Activated CD4-positive, alpha-beta T cell treated with anti-CD3 and anti-CD28 coated beads for 36 hours (primary cell): Measurements from ENCODE around the gene EVI5. TPM values are rescaled to one million over a fixed set of nuclear protein-coding genes. Genes with fewer than 3 reads are reported as not detected.

Experiments used
- ATAC-seq: fragments of 200-7000 bp; cut with Tn5 transposase; one replicate; pipeline ENCODE4 v1.10.0; 2021; ENCODE audit warnings: mild to moderate bottlenecking, moderate library complexity
- CTCF ChIA-PET: fragments of 350-600 bp; sonication (Branson Sonifier 250); formaldehyde crosslinking; loops from one replicate; lab custom pipeline; 2021; ENCODE audit warnings: antibody characterized with exemption; lab: Charles Lee
- POLR2A ChIA-PET: fragments of 350-600 bp; sonication (Branson Sonifier 250); formaldehyde crosslinking; loops from one replicate; lab custom pipeline; 2021; ENCODE audit warnings: antibody characterized with exemption, inconsistent platforms; lab: Charles Lee
- DNase-seq: peaks from one replicate; pipeline ENCODE4 v3.0.0-alpha.2; 2020
- H3K27ac Mint-ChIP-seq: one replicate; pipeline ENCODE4 v1.8.0; 2021; ENCODE audit warnings: mixed read lengths
- H3K27me3 Mint-ChIP-seq: one replicate; pipeline ENCODE4 v1.8.0; 2021; ENCODE audit warnings: mixed read lengths
- H3K36me3 Mint-ChIP-seq: one replicate; pipeline ENCODE4 v1.8.0; 2021; ENCODE audit warnings: low read depth, mixed read lengths
- H3K4me1 Mint-ChIP-seq: one replicate; pipeline ENCODE4 v1.8.0; 2021; ENCODE audit warnings: mixed read lengths
- H3K4me3 Mint-ChIP-seq: one replicate; pipeline ENCODE4 v1.8.0; 2021; ENCODE audit warnings: mild to moderate bottlenecking, moderate library complexity, mixed read lengths
- H3K9me3 Mint-ChIP-seq: one replicate; pipeline ENCODE4 v1.8.0; 2021; ENCODE audit warnings: low read depth, mixed read lengths
- intact Hi-C, 2 experiments: fragments of 100-400 bp; cut with DNase I in 1 of 2; cut with micrococcal nuclease in 1 of 2; formaldehyde crosslinking; loops; one replicate each; pipeline versions ENCODE4 v1.14.2 to v1.15.1; 2022 to 2024; cut with DNase I, micrococcal nuclease
- total RNA-seq, 2 experiments: library from RNA; stranded (reverse); gene quantifications; one replicate each; pipeline ENCODE4 v1.2.3, GENCODE V29; 2021

EVI5 gene
- 10 to 100 TPM; 28.5 to 32.6 TPM for total RNA-seq

- Mint-ChIP-seq H3K4me1 (peaks cover 13% of the 10 kb centered on the region), H3K36me3 (no peaks in the 10 kb centered on the region), H3K9me3 (no peaks in the 10 kb centered on the region), H3K27me3 (peaks cover 32% of the 10 kb centered on the region), H3K27ac (no peak within 1 kb of the TSS), H3K4me3 (peak within 1 kb of the TSS; percentile 71)
- ChIA-PET POLR2A (interaction anchor here (0.7 to 1.3 kb wide), 2 partner anchors 48 to 50 kb away, joined by 3 to 4 read pairs; no protein-coding TSS in a partner anchor), CTCF (interaction anchor here (0.6 to 1.5 kb wide), 6 partner anchors 9 to 134 kb away, joined by 3 to 4 read pairs (median 3); no protein-coding TSS in a partner anchor)
- ATAC-seq: peak; percentile 83
- intact Hi-C loops: loop anchor here (1.0 to 2.0 kb wide), 3 partner anchors 47 to 176 kb away; partner anchors contain the start of genes RPL5 (in 2 of the 2) and DIPK1A (in 1 of the 2)
- DNase-seq: peak; percentile 77
Observed at GRCh38 chr1:92784639-92785500, at the start of gene EVI5. TSS of gene EVI5 (minus strand) at chr1:92785108. CDS start at chr1:92736546, 48,562 bp downstream.

DNA sequence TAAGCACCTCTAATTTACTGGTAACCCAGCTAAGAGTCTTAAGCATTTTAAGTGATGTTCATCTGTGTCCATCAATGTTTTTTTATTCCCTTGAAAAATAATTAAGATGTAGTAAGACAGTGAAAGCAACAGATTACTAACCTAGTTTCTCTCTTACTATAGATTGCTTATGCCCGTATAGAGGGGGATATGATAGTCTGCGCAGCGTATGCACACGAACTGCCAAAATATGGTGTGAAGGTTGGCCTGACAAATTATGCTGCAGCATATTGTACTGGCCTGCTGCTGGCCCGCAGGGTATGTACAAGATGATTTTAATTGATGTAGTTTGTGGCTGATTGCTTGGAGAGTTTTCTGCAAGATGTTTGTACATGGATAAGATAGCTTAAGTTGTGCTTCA lies 49.7 kb upstream of the EVI5 start:
- Mint-ChIP-seq H3K27me3 (no peaks in the 10 kb centered on the region), H3K27ac (peak overlapping the region; percentile 95), H3K9me3 (no peaks in the 10 kb centered on the region), H3K4me3 (peak overlapping the region; percentile 84), H3K36me3 (peaks cover 77% of the 10 kb centered on the region), H3K4me1 (peaks cover 59% of the 10 kb centered on the region)
- ChIA-PET CTCF (interaction anchor here (0.6 to 1.7 kb wide), 4 partner anchors 15 to 159 kb away, joined by 3 to 6 read pairs (median 5); no protein-coding TSS in a partner anchor), POLR2A (interaction anchor here (0.6 to 0.7 kb wide), 2 partner anchors 50 to 422 kb away, joined by 3 read pairs; partner anchors contain the start of gene EVI5)
- DNase-seq: no peak
- intact Hi-C loops: loop anchor here (5.0 to 10.0 kb wide), 11 partner anchors 82 to 1583 kb away; partner anchors contain the start of genes ABCD3 (in 1 of the 2), BTBD8 (in 1 of the 2), CDC7 (in 1 of the 2) and DNTTIP2 (in 1 of the 2)
- no peak for ATAC-seq

GRCh38 chr1:92833840-92834239 lies 48.9 kb upstream of the EVI5 start:
- intact Hi-C loops: loop anchor here (2.0 to 10.0 kb wide), 14 partner anchors 49 to 1583 kb away; partner anchors contain the start of genes DR1 (in 2 of the 2), ABCD3 (in 1 of the 2), BTBD8 (in 1 of the 2) and CDC7 (in 1 of the 2)
- Mint-ChIP-seq H3K9me3 (no peaks in the 10 kb centered on the region), H3K4me3 (peak overlapping the region; percentile 84), H3K27ac (peak overlapping the region; percentile 95), H3K4me1 (peaks cover 53% of the 10 kb centered on the region), H3K36me3 (peaks cover 71% of the 10 kb centered on the region), H3K27me3 (no peaks in the 10 kb centered on the region)
- peak; percentile 34 for DNase-seq
- POLR2A ChIA-PET: interaction anchor here (0.6 kb wide), 1 partner anchor 36 kb away, joined by 3 read pairs; no protein-coding TSS in a partner anchor
- no peak for ATAC-seq
- CTCF ChIA-PET: interaction anchor here (1.4 to 1.7 kb wide), 2 partner anchors 16 to 25 kb away, joined by 3 to 6 read pairs; no protein-coding TSS in a partner anchor

DNA sequence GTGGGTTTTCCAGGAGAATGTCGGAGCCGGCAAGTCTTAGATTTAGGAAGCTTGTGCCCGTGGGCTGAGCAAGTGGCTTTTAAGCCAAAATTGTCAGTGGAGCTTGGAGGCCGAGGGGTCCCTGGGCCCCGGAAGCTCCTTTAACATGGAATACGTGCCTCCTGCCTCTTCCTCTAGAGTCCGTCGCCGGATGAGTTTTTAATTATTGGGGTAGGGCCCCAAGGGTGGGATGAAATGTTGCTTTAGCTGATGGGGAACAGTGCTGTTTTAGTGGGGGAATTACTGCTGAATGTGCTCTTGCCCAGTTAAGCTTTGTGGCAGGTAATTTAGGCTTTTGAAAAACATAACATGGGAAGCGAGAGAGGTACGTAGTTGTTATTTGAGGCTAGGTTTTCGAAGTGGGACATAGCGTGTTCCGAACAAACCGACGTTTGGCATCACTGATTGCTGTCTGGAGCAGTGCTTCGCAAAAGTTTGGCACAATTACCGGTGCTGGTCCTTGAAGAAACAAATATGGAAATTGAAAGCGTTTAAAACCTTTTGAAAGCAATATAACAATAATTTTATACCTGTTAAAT lies 47.7 kb upstream of the EVI5 start:
- H3K4me1 Mint-ChIP-seq: peaks cover 42% of the 10 kb centered on the region

DNA sequence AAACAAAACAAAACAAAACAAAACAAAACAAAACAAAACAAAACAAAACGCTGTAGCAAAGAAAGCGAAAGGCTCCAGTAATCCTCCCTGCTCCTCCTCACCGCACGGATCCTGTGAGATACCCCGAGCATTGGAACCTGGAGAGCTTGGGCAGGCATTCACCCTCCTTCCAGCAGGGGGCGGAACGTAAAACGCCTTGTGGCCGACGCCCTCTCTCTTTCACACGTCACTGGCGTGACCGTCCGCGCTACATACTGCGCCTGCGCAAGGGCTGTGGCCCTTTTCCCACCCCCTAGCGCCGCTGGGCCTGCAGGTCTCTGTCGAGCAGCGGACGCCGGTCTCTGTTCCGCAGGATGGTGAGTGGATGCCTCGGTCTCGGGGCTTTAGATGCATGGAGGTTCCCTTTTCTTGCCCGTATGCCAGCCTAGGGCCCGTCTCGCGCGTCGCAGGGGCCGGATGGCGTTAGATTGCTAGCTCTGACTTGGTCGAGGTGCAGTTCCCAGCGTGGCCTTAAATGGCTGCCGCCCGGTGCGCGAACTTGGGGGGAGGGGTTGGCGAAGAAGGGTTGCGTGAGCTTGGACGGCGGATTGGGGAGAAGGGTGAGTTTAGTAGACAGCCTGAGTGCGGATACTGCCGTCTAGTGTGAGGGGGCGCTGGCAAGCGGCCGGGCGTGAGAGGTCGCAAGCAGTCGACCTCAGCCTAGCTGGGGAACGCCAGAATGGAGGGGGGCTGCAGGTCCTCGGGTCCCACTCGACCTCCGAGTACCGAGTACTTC lies 47.0 kb upstream of the EVI5 start, which contains the start of gene RPL5:
Gene RPL5 (plus strand): TSS at position 279 of the 775 bp plus-strand sequence. CDS start 75 bp downstream, at position 354.
- H3K27ac Mint-ChIP-seq: peak within 1 kb of the TSS; percentile 95
- H3K4me3 Mint-ChIP-seq: peak within 1 kb of the TSS; percentile 84
- DNase-seq: peak; percentile 98
- ChIA-PET POLR2A (interaction anchor here (0.5 to 1.2 kb wide), 8 partner anchors 11 to 1246 kb away, joined by 3 to 4 read pairs (median 3); partner anchors contain the start of genes EVI5 and MTF2), CTCF (interaction anchor here (0.6 to 2.9 kb wide), 26 partner anchors 11 to 848 kb away, joined by 3 to 26 read pairs (median 4); no protein-coding TSS in a partner anchor)
- no peaks in the 10 kb centered on the region for H3K27me3 Mint-ChIP-seq
- peaks cover 52% of the 10 kb centered on the region for H3K36me3 Mint-ChIP-seq
- intact Hi-C loops: loop anchor here (1.0 to 10.0 kb wide), 18 partner anchors 47 to 1585 kb away; partner anchors contain the start of genes DR1 (in 2 of the 2), ABCD3 (in 1 of the 2), BTBD8 (in 1 of the 2) and CDC7 (in 1 of the 2)
- no peaks in the 10 kb centered on the region for H3K9me3 Mint-ChIP-seq
- ATAC-seq: peak; percentile 88
- H3K4me1 Mint-ChIP-seq: peaks cover 35% of the 10 kb centered on the region

More for the DNA sequence above, 47.7 kb upstream of the EVI5 start:
- Mint-ChIP-seq H3K9me3 (no peaks in the 10 kb centered on the region), H3K27ac (peak overlapping the region; percentile 95), H3K4me3 (peak overlapping the region; percentile 84), H3K36me3 (peaks cover 59% of the 10 kb centered on the region), H3K27me3 (no peaks in the 10 kb centered on the region)
- ATAC-seq (no peak), DNase-seq (no peak)
- ChIA-PET POLR2A (interaction anchor here (0.8 to 1.2 kb wide), 4 partner anchors 10 to 246 kb away, joined by 3 to 4 read pairs (median 3); partner anchors contain the start of genes EVI5 and MTF2), CTCF (interaction anchor here (0.6 to 2.9 kb wide), 20 partner anchors 10 to 848 kb away, joined by 3 to 26 read pairs (median 4); no protein-coding TSS in a partner anchor)
- intact Hi-C loops: loop anchor here (1.0 to 10.0 kb wide), 18 partner anchors 48 to 1585 kb away; partner anchors contain the start of genes DR1 (in 2 of the 2), ABCD3 (in 1 of the 2), BTBD8 (in 1 of the 2) and CDC7 (in 1 of the 2)

DNA sequence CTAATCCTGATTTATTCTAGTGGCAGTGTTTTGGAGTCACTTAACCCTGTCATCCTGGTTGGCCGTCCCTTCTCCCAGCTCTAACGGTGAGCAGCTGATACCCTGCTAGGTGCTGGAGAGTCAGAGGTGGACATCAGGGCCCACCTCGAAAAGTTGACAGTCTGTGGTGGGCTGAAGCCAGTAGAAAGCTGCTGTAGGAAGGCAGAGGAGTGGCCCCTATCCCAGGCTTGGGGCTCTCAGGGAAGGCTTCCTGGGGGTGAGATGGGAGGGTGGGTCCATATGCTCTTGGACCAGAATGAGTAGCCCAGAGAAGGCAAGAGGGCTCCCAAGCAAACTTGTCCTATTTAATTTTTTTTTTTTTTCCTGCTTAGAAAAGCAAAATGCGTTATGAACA lies 46.5 kb upstream of the EVI5 start:
- intact Hi-C loops: loop anchor here (5.0 to 10.0 kb wide), 11 partner anchors 79 to 1586 kb away; partner anchors contain the start of genes ABCD3 (in 1 of the 2), BTBD8 (in 1 of the 2), CDC7 (in 1 of the 2) and DNTTIP2 (in 1 of the 2)
- Mint-ChIP-seq H3K27me3 (no peaks in the 10 kb centered on the region), H3K9me3 (no peaks in the 10 kb centered on the region), H3K4me3 (peak overlapping the region; percentile 84), H3K36me3 (peaks cover 46% of the 10 kb centered on the region), H3K4me1 (peaks cover 29% of the 10 kb centered on the region), H3K27ac (peak overlapping the region; percentile 58)
- CTCF ChIA-PET: interaction anchor here (0.6 to 2.9 kb wide), 20 partner anchors 10 to 750 kb away, joined by 3 to 26 read pairs (median 4); no protein-coding TSS in a partner anchor
- DNase-seq (no peak), ATAC-seq (no peak)
- POLR2A ChIA-PET: interaction anchor here (0.5 to 1.2 kb wide), 6 partner anchors 129 to 1246 kb away, joined by 3 to 4 read pairs (median 3); partner anchors contain the start of gene MTF2

GRCh38 chr1:92826792-92827191 lies 41.9 kb upstream of the EVI5 start:
- no peaks in the 10 kb centered on the region for H3K4me1 Mint-ChIP-seq
- POLR2A ChIA-PET: no interaction called here
- intact Hi-C loops: no loop called here
- H3K27me3 Mint-ChIP-seq: no peaks in the 10 kb centered on the region
- no peak for DNase-seq
- H3K4me3 Mint-ChIP-seq: no peak overlapping the region
- H3K27ac Mint-ChIP-seq: no peak overlapping the region
- ATAC-seq: no peak
- CTCF ChIA-PET: interaction anchor here (1.0 kb wide), 1 partner anchor 10 kb away, joined by 3 read pairs; no protein-coding TSS in a partner anchor
- H3K36me3 Mint-ChIP-seq: peaks cover under 1% of the 10 kb centered on the region
- no peaks in the 10 kb centered on the region for H3K9me3 Mint-ChIP-seq

- intact Hi-C loops: no loop called here
- H3K4me3 Mint-ChIP-seq: no peak overlapping the region
- no peaks in the 10 kb centered on the region for H3K36me3 Mint-ChIP-seq
- ChIA-PET CTCF (no interaction called here), POLR2A (no interaction called here)
- H3K27ac Mint-ChIP-seq: no peak overlapping the region
- H3K27me3 Mint-ChIP-seq: peaks cover 6% of the 10 kb centered on the region
- no peaks in the 10 kb centered on the region for H3K9me3 Mint-ChIP-seq
- no peak for ATAC-seq
- DNase-seq: no peak
- no peaks in the 10 kb centered on the region for H3K4me1 Mint-ChIP-seq
Observed at GRCh38 chr1:92822879-92823278, 38.0 kb upstream of the EVI5 start.

DNA sequence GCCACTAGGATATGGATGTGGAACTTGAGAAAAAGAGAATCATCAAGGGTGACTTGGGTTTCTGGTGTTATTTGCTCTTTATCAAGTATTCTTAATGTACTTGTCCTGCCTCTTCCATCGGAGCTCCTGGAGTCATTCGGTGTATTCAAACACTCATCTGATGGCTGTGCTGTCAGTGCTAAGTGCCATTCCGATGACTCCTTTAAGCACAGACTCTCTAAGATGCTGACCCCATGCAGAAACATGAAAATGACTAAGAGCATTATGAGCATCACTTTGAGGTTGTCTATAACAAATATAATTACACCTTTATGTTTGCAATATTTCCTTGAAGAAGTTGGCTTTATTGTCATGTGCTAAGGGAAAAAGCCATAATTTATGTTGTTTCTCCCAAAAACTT lies 35.6 kb upstream of the EVI5 start:
- H3K27ac Mint-ChIP-seq: no peak overlapping the region
- no peaks in the 10 kb centered on the region for H3K9me3 Mint-ChIP-seq
- H3K27me3 Mint-ChIP-seq: peaks cover 9% of the 10 kb centered on the region
- H3K4me1 Mint-ChIP-seq: no peaks in the 10 kb centered on the region
- ChIA-PET CTCF (interaction anchor here (0.5 to 1.1 kb wide), 4 partner anchors 11 to 1579 kb away, joined by 3 to 5 read pairs (median 3); partner anchors contain the start of gene RPL5), POLR2A (no interaction called here)
- DNase-seq (no peak), ATAC-seq (no peak)
- intact Hi-C loops: no loop called here
- no peak overlapping the region for H3K4me3 Mint-ChIP-seq
- no peaks in the 10 kb centered on the region for H3K36me3 Mint-ChIP-seq
